Right hindlimb (tissue), 1 donor: Measurements from ENCODE around the gene STPG1.

Experiments used
- DNase-seq: peaks from one replicate; pipeline ENCODE4 v3.0.0-alpha.2; 2018

STPG1 gene

DNA sequence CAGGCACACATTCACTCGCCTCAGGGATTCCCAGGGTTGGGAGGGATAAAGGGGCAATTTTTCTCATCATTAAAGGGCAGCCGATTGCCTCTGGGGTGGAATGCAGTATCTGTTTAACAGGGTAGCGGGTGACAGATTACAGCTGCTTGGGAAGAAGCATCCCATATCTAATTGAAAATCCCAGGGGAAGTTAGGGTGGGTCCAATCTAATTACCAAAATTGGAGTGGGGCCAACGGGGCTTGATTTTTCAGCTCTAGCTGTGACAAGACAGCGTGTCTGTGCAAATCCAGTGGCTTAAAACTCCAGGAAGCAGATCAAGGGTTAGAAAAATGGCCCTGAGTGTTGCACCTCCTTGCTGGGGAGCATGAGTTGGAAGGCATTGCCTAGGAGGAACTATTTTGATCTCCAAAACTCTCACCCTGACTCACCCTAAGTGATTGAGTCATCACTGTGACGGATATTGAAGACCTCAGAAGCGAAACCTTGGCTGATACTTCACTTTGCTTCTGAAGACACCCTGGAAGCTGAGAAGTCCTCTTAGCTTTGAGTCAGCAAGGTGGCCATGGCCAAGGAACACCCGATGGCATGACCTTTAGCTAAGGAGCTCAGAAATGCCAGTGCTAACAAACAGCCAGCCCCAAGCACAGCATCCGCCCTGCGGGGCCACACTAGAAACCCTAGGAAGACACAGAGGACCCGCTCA, 48.5 kb downstream of the STPG1 start:
- DNase-seq = no peak

DNA sequence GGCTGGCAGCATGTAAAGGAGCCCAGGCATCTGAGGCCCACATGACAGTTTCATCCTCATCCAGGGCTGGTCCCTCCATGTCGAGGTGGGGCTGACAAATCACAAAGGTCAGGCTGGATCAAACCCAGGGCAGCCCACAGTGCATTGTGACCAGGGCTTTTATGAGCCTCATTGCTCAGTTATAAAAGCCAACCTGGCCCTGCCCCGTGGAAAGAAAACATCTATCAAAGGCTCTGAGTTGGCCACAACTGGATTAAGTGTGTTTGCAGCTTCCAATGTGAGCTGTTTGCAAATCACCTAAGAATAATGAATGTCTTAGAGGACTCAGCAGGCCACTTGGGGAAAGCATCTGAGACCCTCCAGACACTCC, 49.0 kb downstream of the STPG1 start:
- DNase-seq = no peak

DNA sequence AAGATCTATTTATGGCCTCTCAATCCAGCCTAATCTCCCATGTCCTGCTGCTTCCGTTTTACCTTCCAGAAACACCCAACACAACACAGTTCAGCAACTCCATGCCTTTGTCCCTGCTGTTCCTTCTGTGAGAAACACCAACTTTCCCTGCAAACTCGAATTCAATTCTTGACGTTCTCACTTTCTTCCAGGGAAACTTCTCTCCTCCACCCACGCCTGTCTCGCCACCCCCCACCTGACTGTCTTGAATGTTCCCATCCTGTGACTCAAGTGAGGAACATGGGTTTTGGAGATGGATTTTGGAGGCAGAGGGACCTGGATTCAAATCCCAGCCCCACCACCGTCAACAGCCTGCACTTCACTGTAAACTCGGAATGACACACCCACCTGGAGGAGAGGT, 49.6 kb downstream of the STPG1 start:
- no peak for DNase-seq

DNA sequence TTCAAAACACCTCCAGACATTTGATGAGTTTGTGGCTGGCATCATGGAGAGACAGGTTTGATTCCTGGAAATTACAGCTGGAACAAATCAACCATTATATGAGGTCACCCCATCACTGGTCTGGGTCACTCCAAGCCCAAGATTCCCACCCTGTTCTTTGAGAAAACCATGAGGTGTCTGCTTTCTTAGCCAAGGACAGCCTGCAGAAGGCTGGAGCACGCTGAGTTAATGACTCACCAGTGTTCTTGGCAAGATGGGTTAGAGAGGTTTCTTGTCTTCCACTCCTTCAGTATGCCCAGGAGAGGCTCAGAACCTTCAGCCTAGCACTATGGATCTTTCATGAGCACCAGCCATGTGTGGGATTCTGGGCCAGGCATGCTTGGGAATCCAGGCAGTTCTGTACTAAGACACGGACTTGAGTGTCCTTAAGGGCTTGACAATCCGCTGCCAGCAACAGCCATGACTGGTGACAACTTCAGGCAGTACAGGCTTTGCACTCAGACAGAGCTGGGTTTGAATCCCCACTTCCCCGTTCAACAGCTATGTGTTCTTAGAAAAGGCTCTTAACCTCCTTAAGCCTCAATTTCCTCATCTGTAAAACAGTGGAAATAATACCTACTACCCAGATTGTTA, 50.5 kb downstream of the STPG1 start:
- DNase-seq = no peak

DNA sequence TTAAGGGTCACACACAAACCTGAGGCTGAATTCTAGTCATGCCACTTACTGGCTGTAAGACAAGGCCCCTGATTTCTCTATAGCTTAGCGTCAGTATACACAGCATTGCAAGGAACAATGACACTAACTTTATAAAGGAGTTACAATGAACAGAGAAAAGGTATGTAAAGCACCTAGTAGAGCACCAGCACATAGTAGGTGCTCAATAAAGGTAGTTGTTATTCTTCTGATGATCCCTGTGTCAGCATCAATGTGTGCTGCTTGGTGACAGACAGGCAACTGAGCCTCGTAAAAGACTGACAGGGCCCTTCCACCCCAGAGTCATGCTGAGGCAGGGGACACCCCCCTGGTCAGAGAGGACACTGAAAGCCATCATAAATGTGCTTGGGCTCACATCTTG, 51.2 kb downstream of the STPG1 start:
- no peak for DNase-seq

DNA sequence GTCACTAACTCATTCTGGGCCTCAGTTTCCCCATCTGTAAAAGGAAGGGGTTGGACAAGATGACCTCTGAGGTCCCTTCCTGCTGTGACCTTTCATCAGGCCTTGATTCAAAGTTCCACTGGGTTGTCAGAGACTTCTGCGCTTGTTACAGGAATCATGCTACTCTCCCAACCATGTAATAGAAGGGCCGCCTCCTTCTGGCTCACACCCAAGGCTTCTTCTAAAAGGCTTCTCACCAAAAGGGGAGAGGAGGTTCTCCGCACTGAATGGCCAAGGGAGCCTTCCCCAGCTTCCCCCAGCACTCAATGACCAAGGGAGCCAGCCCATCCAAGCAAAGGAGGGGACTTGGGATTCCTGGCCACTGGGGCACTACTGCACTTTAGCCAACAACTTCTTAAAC, 51.8 kb downstream of the STPG1 start:
- DNase-seq = no peak

DNA sequence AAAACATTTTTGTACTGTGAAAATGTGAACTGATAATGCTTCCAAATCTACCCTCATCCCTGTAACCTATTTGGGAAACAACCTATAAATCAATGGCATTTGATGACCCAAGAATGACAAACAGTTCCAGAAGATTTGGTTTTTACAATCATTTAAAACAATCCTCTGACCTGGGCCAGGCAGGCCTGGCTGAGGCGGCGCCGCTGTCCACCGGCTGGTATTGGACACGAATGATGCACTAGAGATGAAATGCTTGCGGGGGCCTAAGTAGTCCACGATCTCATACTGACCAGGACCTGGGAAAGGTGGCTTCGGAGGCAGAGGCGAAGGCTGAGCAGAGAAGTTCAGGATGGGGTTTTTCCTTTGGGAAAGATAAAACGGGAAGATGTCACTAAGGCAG, 52.9 kb downstream of the STPG1 start:
- no peak for DNase-seq

DNA sequence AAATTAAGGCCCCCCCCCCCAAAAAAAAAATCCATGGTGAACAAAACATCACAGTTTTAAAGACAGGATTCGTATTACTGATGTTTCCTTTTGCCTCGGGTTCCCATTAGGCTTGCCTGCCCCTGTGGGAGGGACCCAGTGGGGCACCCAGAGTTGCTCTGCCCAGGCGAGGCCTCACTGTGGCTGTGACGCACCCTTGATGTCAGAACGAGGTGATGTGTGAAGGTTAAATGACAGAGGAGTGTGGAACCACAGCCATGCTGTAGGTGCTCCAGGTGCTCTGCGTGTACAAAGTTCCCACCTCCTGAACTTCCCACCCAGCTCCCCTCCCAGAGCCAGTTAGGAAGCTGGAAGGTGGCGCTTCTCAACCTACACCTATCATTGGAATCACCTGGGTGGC, 56.5 kb downstream of the STPG1 start:
- no peak for DNase-seq

DNA sequence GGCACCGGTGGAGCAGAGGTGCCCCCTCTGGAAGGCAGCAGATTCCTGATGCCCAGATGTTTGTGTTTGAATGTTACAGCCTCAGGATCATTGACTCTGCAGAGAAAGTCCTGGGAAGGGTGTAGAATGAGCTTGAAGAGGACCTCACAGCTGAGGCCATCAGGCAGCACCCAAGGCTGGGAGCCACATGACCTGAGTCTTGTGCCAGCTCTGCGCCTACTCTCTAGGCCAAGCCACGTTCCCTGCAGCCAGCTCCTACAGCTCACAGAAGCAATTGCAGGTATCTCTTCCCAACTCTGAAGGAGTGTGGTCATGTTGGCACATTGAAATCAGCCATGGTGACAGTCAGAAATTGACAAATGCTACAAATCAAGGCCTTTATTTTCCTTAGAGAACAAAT, 58.1 kb downstream of the STPG1 start:
- no peak for DNase-seq

DNA sequence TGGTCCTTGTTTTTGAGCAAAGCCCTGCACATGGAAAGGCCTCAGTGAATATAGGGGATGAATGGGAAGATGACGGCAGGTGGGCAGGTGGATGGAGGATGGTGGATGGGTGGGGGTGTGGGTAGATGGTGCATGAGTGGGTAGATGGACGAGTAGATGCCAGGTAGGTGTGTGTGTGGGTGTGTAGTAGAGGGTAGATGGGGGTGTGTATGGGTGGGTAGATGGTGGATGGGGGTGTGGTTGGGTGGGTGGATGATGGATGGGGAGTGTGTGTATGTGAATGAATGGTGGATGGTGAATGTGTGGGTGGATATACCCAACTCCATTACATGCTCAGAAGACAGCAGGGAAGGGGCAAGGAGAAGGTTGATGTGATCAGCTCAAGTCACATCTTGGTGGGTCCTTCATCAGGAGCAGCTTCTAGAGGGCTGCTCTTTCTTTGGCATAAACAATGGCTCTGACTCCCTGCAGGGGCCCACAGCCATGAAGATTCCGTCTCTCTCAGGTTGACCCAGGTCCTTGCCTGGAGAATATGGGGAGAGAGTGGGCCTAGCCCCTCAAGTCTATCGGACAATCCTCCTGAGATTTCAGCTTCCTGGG, 60.2 kb downstream of the STPG1 start:
- DNase-seq = no peak

DNA sequence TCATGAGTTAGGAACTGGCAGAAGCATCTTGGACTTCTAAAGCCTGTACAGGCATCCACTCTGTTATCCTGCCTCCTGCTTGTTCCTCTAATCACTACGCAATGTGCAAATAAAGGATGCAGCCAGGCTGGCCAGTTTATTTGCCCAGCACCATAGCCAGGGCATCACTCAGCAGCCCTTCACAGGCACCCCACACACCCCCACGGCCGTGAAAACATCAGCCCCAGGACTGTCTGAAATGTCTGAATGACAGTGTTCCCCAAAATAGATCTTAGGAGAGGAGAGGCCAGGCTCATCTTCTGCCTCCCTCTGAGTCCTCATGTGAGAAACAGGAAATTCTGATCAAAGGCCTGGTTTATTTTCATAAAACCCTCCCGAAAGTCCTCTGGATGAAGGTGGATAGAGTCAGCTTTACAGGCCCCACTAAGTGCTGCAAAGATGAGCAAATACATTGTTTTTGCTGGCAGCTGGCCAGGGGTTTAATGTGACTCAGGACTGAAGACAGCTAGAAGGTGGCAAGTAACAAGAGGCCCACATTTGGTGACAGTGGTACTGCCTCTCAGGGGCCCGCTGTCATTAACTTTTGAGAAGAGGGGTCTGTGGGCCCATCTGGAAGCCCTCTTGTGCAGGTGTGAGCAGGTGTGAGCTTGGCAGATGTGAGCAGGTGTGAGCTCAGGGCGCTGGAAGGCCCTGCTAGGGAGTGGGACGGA, 61.5 kb downstream of the STPG1 start:
- no peak for DNase-seq

DNA sequence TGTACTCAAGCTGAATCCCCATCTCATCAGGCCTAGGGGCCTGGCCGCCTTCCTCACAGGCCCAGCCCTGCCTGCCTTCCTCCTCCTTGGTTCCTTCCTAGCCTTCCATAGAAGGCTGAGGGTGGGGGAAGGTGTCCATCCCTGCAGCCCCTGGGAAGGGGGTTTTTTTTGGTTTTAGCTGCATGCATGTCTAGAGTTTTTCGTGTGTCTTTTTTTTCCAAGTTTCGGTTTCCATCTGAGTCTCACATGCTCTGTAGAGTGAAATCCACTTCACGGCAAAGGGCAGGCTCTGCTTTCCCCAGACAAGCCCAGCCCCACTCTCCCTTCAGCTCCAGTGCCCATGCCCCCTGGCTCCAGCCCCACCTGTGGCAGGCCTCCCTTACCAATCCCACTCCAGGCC, 62.3 kb downstream of the STPG1 start:
- DNase-seq = no peak

DNA sequence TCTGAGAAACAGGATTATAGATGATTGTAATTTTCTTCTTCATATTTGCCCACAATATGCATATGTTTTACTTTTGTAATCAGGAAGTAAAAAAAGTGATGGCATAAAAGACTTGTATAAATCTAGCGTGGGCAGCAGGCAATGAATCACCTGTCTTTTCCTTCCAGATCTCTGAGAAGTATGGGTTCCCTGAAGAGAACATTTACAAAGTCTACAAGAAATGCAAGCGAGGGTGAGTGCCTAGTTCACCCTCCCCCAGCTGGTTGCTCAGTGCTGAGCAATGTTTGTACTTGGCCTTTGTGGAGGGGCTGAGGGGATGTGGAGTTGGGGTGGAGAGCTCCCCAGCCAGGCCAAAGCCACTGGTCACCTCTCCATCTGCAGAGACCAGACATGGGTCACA, 63.7 kb downstream of the STPG1 start:
- no peak for DNase-seq

DNA sequence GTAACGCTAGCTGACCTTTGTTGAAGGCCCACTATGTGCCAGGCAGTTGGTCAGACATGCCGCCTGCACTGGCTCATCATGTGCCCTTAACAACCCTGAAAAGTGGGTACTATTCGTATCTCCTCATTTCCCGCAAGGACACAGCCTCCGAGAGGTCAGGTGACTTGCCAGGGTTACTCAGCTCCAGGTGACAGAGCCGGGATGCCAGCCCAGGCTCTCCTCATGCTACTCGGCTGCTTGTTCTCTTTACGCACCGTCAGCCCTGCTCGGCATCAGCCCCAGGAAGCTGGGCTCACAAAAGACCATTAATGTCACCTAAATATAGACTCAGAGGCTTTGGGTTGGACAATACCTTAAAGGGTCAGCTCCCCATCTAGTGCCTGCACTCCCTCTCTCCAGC, 65.4 kb downstream of the STPG1 start:
- no peak for DNase-seq

DNA sequence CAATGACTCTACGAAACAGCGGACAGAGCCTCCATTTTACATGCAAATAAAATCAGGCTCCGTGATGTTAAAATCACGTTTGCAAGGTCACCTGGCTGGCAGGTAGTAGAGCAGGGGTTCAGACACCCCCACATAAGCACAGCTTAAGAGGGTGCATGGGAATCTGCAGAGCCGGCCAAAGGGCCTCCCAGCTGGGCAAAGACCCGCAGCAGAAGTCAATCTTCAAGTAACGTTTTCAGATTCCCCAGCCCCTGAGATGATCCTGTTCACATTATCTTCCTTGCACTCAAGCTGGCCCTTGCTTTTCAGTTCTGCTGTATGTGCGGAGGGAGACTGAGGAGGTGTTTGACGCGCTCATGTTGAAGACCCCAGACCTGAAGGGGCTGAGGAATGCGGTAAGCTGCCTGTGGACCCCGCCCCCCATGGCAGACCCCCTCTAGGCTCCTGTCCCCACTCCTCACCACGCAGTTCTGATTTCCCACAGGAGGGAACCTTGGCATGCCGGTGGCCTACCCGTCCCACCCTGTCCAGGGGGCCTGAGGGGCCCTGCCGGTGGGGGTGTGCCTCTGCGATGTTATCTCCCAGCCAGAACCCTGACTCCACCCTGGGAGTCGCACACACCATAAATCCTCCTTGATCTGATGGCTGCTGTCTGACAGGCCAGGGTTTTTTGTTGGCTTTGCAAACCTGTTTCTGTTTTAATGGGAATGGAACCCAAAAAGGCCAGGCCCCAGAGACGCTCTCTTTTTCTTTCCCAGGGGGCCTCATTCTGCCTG, 66.2 kb downstream of the STPG1 start:
- no peak for DNase-seq

DNA sequence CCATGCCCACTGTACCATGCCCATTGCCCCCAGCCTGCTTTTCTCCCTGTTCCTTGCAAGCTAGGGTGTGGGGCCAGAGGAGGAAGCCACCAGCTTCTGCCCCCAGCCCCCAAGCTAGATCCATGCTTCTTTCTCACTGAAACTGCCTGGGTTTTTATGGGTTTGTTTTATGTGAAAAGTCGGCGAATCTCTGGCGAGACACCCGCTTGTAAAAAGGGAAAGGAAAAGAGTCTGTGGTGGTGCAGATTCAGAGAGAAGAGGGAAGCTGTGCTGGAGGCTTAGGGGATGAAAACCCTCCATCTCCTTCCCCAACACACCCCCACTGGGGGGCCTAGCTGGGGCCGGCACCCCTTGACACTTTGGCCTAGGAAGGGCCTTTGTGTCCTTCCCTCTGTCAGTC, 68.2 kb downstream of the STPG1 start:
- no peak for DNase-seq

DNA sequence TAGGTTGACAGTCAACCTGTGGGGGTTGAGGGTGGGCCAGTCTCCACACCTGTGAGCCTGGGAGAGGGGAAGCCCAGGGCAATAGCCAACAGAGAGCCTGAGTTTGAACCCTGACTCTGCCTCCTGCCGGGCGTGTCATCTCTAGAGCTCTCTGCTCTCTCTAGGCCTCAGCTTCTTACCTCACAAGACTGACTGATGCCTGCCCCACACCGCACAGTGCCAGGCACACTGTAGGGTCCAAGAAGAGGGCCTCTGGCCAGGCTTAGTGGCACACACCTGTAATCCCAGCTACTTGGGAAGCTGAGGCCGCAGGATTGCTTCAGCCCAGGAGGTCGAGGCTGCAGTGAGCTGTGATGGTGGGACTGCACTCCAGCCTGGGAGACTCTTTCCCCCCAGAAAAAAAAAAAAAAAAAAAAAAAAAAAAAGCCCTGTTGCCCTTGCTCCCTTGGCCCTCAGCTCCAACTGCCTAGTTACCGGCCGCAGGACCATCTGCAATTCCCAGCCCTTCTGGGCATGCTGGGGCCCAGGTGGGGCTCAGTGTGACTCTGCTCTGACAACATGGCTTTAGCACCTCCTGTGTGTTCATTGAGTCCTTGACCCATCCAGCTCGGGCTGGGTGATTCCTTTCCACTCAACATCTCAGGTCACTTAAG, 69.4 kb downstream of the STPG1 start:
- no peak for DNase-seq

DNA sequence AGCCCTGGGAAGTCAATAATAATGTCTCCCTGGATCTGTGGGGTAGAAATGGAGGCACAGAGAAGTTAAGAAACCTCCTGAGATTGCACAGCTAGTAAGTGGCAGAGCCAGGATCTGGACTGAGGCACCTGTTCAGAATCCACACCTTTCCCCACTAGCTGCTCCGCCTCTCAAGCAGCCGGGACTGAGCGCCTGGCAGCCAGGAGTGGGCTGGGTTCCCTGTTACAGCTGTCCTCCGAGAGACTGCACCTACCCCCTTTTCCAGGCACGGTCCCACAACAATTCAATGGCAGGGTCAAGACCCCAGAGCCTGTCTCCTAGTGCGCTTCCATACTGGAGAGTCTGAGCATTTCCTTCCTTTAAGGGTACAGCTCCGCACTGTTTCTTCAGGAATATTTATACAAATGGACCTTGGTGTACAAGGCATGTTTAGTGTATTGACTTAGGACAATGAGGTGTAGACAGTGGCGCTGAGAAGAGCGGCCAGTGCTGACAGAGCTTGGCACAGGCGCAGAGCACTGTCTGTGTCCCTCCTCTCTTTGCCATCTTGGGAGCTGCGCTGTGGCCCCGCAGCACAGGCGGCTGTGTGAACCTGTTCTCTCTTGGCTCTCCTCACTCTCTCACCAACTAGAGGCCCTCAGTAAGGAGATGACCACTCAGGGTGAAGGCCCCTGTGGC, 70.0 kb downstream of the STPG1 start:
- DNase-seq = no peak

DNA sequence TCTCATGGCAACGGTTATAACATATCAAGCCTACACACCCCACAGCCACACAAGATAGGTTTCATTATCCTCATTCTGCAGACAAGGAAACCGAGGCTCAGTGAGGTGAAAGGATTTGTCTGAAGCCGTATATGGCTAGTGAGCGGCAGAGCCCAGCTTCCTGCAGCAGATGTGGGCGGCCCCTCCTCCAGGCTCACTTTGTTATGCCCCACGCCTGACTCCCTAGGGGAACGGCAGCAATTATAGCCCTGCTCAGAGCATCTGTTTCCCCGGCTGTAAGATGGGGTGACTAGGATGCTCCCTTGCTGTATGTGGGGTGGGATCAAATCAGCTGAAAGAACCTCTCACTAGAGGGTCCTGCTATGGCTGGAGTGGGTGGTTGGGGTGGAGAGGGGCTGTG, 72.3 kb downstream of the STPG1 start:
- no peak for DNase-seq

DNA sequence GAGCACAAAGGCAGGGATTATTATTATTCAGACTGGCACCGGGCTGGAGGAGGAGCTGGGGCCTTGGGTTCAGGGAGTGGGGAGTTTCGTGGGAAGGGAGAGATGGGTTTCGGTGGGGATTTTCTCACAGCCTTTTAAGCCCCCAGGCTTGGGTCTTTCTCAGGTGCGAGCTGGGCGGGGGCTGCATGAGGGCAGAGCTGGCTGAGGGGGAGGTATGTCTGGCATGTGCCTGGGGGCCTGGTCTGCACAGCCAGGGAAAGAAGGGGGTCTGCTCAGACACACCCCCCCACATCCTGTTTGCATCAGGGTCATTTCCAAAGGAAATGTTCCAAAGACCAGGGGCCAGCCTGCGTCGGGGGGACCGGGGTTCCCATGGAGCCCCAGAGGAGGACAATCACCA, 72.8 kb downstream of the STPG1 start:
- DNase-seq = no peak

DNA sequence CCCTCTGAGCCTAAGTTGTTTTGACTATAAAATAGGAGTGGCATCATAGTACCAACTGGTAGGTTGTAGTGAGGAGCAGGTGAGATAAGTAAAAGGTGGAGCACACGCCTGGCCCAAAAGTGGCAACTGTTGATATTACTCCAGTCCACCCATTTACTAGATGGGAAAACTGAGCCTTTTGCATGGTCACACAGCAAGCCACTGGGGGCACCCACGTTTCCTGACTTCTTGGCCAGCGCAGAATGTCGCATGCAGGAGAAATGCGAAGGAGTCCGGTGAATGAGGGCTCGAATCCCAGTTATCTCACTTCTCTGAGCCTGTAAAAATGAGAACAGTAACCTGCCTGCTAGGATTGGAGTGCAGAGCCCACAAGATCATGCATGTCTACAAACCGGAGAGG, 73.6 kb downstream of the STPG1 start:
- DNase-seq = no peak

DNA sequence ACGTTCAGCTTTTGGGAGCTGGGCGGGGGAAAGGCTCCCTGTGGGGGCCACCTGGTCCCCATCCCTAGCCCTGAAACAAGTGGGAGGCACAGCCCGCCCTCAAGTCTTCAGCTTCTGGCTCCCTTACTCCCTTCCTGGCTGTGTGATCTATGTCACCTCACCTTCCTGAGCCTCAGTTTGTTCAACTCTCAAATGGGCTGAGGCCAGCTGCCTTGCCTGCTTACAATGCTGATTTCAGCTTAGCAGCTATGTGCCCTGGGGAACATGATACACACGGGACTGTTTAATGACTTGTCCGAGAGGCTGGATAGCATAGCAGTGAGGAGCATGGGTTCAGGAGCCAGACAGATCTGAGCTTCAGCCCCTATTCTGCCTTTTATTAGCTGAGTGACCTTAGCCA, 75.1 kb downstream of the STPG1 start:
- DNase-seq = no peak
